SK-N-SH (cell line): ENCODE data around the gene SH3PXD2A. TPM values are rescaled to one million over a fixed set of nuclear protein-coding genes. Genes with fewer than 3 reads are reported as not detected.

Source experiments
- CTCF ChIA-PET: fragments of 300-600, 350-600 bp; formaldehyde crosslinking; extraction: SDS; loops from one replicate; lab custom pipeline; 2021; lab: Yijun Ruan, JAX
- POLR2A ChIA-PET: fragments of 350-600 bp; sonication (Branson Sonifier 250); formaldehyde crosslinking; extraction: SDS; loops from one replicate; lab custom pipeline; 2020; ENCODE audit warnings: antibody characterized with exemption, inconsistent platforms; lab: Yijun Ruan, JAX
- DNase-seq: peaks from one replicate; pipeline ENCODE4 v3.0.0; 2012
- H2AFZ ChIP-seq: fragments of 200-600 bp; sonication (generic); 2 replicates; pipeline ENCODE4 v1.8.1; 2016; ENCODE audit warnings: antibody characterized with exemption, mild to moderate bottlenecking, low read depth
- H3F3A ChIP-seq: fragments of 200-600 bp; sonication (generic); replicated peaks from 2 replicates; pipeline ENCODE3; 2016; ENCODE audit warnings: antibody characterized with exemption, mild to moderate bottlenecking; ENCODE audit not compliant: insufficient read depth
- H3K27ac ChIP-seq, 2 experiments: fragments of 200-500 bp in 1 of 2; fragments of 200-600 bp in 1 of 2; sonication (Bioruptor generic) in 1 of 2; sonication (generic), shearing (Covaris generic) in 1 of 2; 2 replicates each; pipeline versions ENCODE4 v1.5.1 to v1.6.1; 2014 to 2016; ENCODE audit warnings: low read depth in 2 of 2, inconsistent platforms in 1 of 2, low read length in 1 of 2, mild to moderate bottlenecking in 1 of 2, mixed read lengths in 1 of 2
- H3K27me3 ChIP-seq: fragments of 200-600 bp; sonication (generic), shearing (Covaris generic); 2 replicates; pipeline ENCODE4 v1.6.1; 2016; ENCODE audit warnings: mixed run types; ENCODE audit not compliant: insufficient read depth
- H3K36me3 ChIP-seq, 2 experiments: fragments of 200-500 bp in 1 of 2; fragments of 200-600 bp in 1 of 2; sonication (Bioruptor generic) in 1 of 2; sonication (generic) in 1 of 2; replicated peaks in 1 of 2; 2 replicates each; pipeline versions ENCODE3 to v1.5.1; 2014 to 2016; ENCODE audit warnings: low read length in 1 of 2, mild to moderate bottlenecking in 1 of 2; ENCODE audit not compliant: insufficient read depth in 2 of 2, control insufficient read depth in 1 of 2
- H3K4me1 ChIP-seq, 2 experiments: fragments of 200-500 bp in 1 of 2; fragments of 200-600 bp in 1 of 2; sonication (Bioruptor generic) in 1 of 2; sonication (generic), shearing (Covaris generic) in 1 of 2; 2 replicates each; pipeline versions ENCODE4 v1.5.1 to v1.6.1; 2014 to 2016; ENCODE audit warnings: low read depth in 1 of 2, low read length in 1 of 2, mixed run types in 1 of 2; ENCODE audit not compliant: insufficient read depth in 2 of 2, control insufficient read depth in 1 of 2
- H3K4me2 ChIP-seq: fragments of 200-600 bp; sonication (generic), shearing (Covaris generic); 2 replicates; pipeline ENCODE4 v1.6.1; 2017; ENCODE audit warnings: mixed run types
- H3K4me3 ChIP-seq, 2 experiments: fragments of 200-500 bp in 1 of 2; fragments of 200-600 bp in 1 of 2; sonication (Bioruptor generic) in 1 of 2; sonication (generic), shearing (Covaris generic) in 1 of 2; 2 replicates each; pipeline versions ENCODE4 v1.5.1 to v1.8.1; 2014 to 2016; ENCODE audit warnings: low read depth in 2 of 2, inconsistent platforms in 1 of 2, low read length in 1 of 2, mild to moderate bottlenecking in 1 of 2, mixed read lengths in 1 of 2, moderate library complexity in 1 of 2
- H3K79me2 ChIP-seq: fragments of 200-600 bp; sonication (generic); 2 replicates; pipeline ENCODE4 v1.8.1; 2017; ENCODE audit warnings: mild to moderate bottlenecking; ENCODE audit not compliant: insufficient read depth
- H3K9ac ChIP-seq: fragments of 200-600 bp; sonication (generic); 2 replicates; pipeline ENCODE4 v1.6.1; 2017; ENCODE audit warnings: mixed run types
- H3K9me2 ChIP-seq: fragments of 200-600 bp; sonication (generic); 2 replicates; pipeline ENCODE4 v1.6.1; 2017; ENCODE audit warnings: mixed run types
- H3K9me3 ChIP-seq: fragments of 200-600 bp; sonication (generic); 2 replicates; pipeline ENCODE4 v1.6.1; 2017; ENCODE audit warnings: mixed run types, mild to moderate bottlenecking, moderate library complexity
- H4K20me1 ChIP-seq: fragments of 200-600 bp; sonication (generic); 2 replicates; pipeline ENCODE4 v1.6.1; 2017; ENCODE audit warnings: mild to moderate bottlenecking, mixed run types; ENCODE audit not compliant: insufficient read depth
- CHD2 ChIP-seq: fragments of 150-350 bp; IDR thresholded peaks from 2 replicates; pipeline ENCODE4 v1.6.1; 2018; ENCODE audit warnings: low read length; ENCODE audit not compliant: partially characterized antibody
- ELF1 ChIP-seq: IDR thresholded peaks from 2 replicates; pipeline ENCODE4 v1.4.0; 2012
- EZH2phosphoT487 ChIP-seq: fragments of 200-600 bp; sonication (generic); IDR thresholded peaks from 2 replicates; pipeline ENCODE4 v1.6.1; 2017; ENCODE audit warnings: low read depth, mixed run types, mild to moderate bottlenecking, antibody characterized with exemption, moderate library complexity, borderline replicate concordance
- JUND ChIP-seq: IDR thresholded peaks from 2 replicates; pipeline ENCODE4 v1.4.0; 2012
- MXI1 ChIP-seq: IDR thresholded peaks from 2 replicates; pipeline ENCODE4 v1.6.1; 2012; ENCODE audit warnings: mild to moderate bottlenecking, low read depth, low read length, improper control_type of control experiment
- NFIC ChIP-seq: IDR thresholded peaks from 2 replicates; pipeline ENCODE4 v1.4.0; 2012; ENCODE audit warnings: borderline replicate concordance
- NRF1 ChIP-seq: IDR thresholded peaks from 2 replicates; pipeline ENCODE4 v1.6.1; 2012; ENCODE audit warnings: low read depth, mild to moderate bottlenecking, low read length
- POLR2AphosphoS5 ChIP-seq: IDR thresholded peaks from 2 replicates; pipeline ENCODE4 v1.6.1; 2012; ENCODE audit warnings: low read depth, low read length
- RAD21 ChIP-seq: IDR thresholded peaks from 2 replicates; pipeline ENCODE4 v1.6.1; 2012; ENCODE audit warnings: mild to moderate bottlenecking, low read length
- RFX5 ChIP-seq: IDR thresholded peaks from 2 replicates; pipeline ENCODE4 v1.6.1; 2012; ENCODE audit warnings: mild to moderate bottlenecking, improper control_type of control experiment, low read length
- RXRA ChIP-seq: IDR thresholded peaks from 2 replicates; pipeline ENCODE4 v1.4.0; 2012; ENCODE audit warnings: low read depth, mild to moderate bottlenecking, borderline replicate concordance
- TCF12 ChIP-seq: IDR thresholded peaks from 2 replicates; pipeline ENCODE4 v1.4.0; 2012
- WGBS: methylation state at CpG from one replicate; pipeline ENCODE4 v1.1.6; 2017; ENCODE audit warnings: low lambda C conversion rate; 5-methylcytosine and 5-hydroxymethylcytosine counted together
- polyA plus RNA-seq, 3 experiments: library from polyadenylated mRNA; depleted of rRNA; stranded (reverse); fragments of >200 nt; gene quantifications; 2 replicates each; pipeline ENCODE4 v1.2.3, GENCODE V29; 2012
- TF ChIP-seq, protein P1 (sequence below): fragments of 150-350 bp; IDR thresholded peaks from 2 replicates; pipeline ENCODE4 v1.6.1; 2016; ENCODE audit warnings: mild to moderate bottlenecking, low read depth, low read length
- TF ChIP-seq, protein P2 (sequence below): fragments of 200-600 bp; sonication (generic); IDR thresholded peaks from 2 replicates; pipeline ENCODE4 v1.6.1; 2017; ENCODE audit warnings: antibody characterized with exemption, mild to moderate bottlenecking, moderate library complexity
- TF ChIP-seq, protein P3 (sequence below): IDR thresholded peaks from 2 replicates; pipeline ENCODE4; 2012
- TF ChIP-seq, protein P4 (sequence below): IDR thresholded peaks from 2 replicates; pipeline ENCODE4 v1.4.0; 2012; ENCODE audit warnings: low read depth

Gene SH3PXD2A
- polyA plus RNA-seq, 1 of the 3 experiments (the other 2 are of a cell fraction), result 2.5 TPM

DNA sequence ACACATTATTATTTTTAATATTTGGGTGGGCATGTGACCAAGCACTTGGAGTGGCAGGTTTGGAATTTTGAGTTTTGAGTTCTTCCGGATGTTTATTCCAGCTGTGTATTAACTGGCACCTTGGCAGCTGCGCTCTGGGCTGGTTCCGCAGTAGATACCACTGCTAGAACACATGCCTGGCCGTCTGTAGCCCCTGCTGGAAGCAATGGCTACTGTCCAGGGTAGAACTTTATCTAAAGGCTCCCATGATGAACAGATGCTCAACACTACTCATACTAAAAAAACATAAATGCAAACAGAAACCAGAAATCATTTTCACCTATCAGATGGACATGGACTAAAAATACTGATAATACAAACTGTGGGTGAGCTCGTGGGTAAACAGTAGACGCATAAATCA lies 19.4 kb upstream of the SH3PXD2A start (continued):
- TF ChIP-seq, protein P1, sequence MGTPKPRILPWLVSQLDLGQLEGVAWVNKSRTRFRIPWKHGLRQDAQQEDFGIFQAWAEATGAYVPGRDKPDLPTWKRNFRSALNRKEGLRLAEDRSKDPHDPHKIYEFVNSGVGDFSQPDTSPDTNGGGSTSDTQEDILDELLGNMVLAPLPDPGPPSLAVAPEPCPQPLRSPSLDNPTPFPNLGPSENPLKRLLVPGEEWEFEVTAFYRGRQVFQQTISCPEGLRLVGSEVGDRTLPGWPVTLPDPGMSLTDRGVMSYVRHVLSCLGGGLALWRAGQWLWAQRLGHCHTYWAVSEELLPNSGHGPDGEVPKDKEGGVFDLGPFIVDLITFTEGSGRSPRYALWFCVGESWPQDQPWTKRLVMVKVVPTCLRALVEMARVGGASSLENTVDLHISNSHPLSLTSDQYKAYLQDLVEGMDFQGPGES, result no peak

DNA sequence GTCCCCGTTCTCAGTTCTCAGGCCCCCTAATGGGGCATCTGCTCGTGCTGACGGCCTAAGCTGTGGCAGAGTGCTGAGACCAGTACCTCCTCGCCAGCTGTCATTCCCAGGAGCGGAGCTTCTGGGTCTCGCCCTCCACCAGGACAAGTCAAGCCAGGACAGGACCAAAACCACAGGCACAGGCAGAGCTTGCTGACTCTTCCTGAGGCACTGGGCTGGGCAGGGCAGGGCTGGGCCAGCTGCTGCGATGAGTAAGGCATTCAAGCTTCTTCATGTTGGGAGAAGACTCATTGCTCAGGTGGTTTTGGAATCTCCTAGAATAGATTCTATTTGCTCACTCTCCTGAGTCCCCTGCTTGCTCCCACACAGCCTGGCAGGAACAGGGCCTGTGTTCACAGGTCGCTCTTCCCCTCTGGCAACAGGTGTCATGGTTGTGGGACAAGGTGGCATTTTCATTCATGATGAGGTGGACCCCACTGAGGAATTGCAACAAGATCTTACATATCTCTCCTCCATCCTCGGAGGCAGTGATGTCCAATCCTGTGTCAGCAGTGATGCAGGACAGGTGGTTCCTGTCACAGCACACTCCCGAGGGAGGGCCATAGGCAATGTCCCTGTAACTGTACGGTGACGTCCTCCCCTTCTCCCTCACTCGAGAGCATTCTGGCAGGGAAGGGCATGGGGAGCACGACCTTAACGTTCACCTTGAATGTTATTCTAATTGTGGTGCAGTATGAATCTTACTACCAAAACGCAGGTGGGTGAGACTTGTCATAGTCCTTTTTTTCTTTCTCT lies 17.0 kb upstream of the SH3PXD2A start:
- no peaks in the 10 kb centered on the region for H3K36me3 ChIP-seq
- CTCF ChIA-PET, result interaction anchor here (1.0 to 1.6 kb wide), 3 partner anchors 12 to 159 kb away, joined by 4 to 6 read pairs (median 5); no protein-coding TSS in a partner anchor
- no peak overlapping the region for H3K27ac ChIP-seq
- no peaks in the 10 kb centered on the region for H3K9me2 ChIP-seq
- no peak overlapping the region for H2AFZ ChIP-seq
- no peak overlapping the region for H3K4me3 ChIP-seq
- H3K4me2 ChIP-seq, result no peak overlapping the region
- H3K9ac ChIP-seq, result no peak overlapping the region
- H3K79me2 ChIP-seq, result no peaks in the 10 kb centered on the region
- no peaks in the 10 kb centered on the region for H3K9me3 ChIP-seq
- POLR2A ChIA-PET, result no interaction called here
- DNase-seq, result no peak
- no peaks in the 10 kb centered on the region for H4K20me1 ChIP-seq
- peaks cover 0 to 19% of the 10 kb centered on the region in 2 experiments; a peak in 2 of 4 replicates for H3K4me1 ChIP-seq
- no peaks in the 10 kb centered on the region for H3F3A ChIP-seq
- no peak for TF ChIP-seq TCF12
- no peak for TF ChIP-seq RFX5
- no peak for TF ChIP-seq JUND
- TF ChIP-seq CHD2, result no peak
- no peak for TF ChIP-seq NFIC
- no peak for TF ChIP-seq RXRA
- TF ChIP-seq, protein P2, sequence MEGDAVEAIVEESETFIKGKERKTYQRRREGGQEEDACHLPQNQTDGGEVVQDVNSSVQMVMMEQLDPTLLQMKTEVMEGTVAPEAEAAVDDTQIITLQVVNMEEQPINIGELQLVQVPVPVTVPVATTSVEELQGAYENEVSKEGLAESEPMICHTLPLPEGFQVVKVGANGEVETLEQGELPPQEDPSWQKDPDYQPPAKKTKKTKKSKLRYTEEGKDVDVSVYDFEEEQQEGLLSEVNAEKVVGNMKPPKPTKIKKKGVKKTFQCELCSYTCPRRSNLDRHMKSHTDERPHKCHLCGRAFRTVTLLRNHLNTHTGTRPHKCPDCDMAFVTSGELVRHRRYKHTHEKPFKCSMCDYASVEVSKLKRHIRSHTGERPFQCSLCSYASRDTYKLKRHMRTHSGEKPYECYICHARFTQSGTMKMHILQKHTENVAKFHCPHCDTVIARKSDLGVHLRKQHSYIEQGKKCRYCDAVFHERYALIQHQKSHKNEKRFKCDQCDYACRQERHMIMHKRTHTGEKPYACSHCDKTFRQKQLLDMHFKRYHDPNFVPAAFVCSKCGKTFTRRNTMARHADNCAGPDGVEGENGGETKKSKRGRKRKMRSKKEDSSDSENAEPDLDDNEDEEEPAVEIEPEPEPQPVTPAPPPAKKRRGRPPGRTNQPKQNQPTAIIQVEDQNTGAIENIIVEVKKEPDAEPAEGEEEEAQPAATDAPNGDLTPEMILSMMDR, result no peak
- TF ChIP-seq EZH2phosphoT487, result no peak
- no peaks in the 10 kb centered on the region for H3K27me3 ChIP-seq
- 93% methylated on average over 14 of the region's 16 CpGs for WGBS

DNA sequence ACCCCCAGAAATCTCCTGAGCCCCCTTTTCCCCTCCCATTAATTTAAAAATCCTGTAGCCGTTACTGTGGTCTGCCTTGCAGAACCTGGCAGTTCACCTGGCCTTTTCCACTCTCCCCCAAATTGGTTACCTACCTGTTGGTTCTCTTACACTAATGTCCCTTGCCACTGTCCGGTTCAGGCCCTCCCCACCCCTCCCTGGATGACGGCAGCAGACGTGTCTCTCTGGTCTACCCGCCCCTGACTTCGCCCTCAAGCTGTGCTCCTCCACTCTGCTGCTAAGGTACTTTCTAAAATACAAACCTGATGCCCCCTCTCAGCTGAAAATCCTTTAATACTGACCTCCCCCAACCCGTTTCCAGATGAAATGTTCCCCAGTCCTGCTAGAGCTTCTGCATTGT lies 15.6 kb upstream of the SH3PXD2A start:
- H3K4me3 ChIP-seq, result no peak overlapping the region
- H3K9me3 ChIP-seq, result no peaks in the 10 kb centered on the region
- no peak overlapping the region for H3K4me2 ChIP-seq
- peaks cover 0 to 15% of the 10 kb centered on the region in 2 experiments; a peak in 2 of 4 replicates for H3K4me1 ChIP-seq
- DNase-seq, result no peak
- H3K27ac ChIP-seq, result no peak overlapping the region
- H3K36me3 ChIP-seq, result no peaks in the 10 kb centered on the region
- no peak overlapping the region for H3K9ac ChIP-seq
- H3K9me2 ChIP-seq, result no peaks in the 10 kb centered on the region
- no peak overlapping the region for H2AFZ ChIP-seq
- no peaks in the 10 kb centered on the region for H3F3A ChIP-seq
- POLR2A ChIA-PET, result no interaction called here
- H3K27me3 ChIP-seq, result no peaks in the 10 kb centered on the region
- H3K79me2 ChIP-seq, result no peaks in the 10 kb centered on the region
- 89% methylated on average over 7 of the region's 7 CpGs for WGBS
- CTCF ChIA-PET, result interaction anchor here (1.3 to 1.6 kb wide), 2 partner anchors 17 to 158 kb away, joined by 4 to 5 read pairs; no protein-coding TSS in a partner anchor
- H4K20me1 ChIP-seq, result no peaks in the 10 kb centered on the region
- no peak for TF ChIP-seq EZH2phosphoT487
- TF ChIP-seq POLR2AphosphoS5, result no peak
- TF ChIP-seq, protein P3, sequence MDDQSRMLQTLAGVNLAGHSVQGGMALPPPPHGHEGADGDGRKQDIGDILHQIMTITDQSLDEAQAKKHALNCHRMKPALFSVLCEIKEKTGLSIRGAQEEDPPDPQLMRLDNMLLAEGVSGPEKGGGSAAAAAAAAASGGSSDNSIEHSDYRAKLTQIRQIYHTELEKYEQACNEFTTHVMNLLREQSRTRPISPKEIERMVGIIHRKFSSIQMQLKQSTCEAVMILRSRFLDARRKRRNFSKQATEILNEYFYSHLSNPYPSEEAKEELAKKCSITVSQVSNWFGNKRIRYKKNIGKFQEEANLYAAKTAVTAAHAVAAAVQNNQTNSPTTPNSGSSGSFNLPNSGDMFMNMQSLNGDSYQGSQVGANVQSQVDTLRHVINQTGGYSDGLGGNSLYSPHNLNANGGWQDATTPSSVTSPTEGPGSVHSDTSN, result no peak
- TF ChIP-seq, protein P1, result no peak
- TF ChIP-seq RFX5, result no peak
- no peak for TF ChIP-seq NRF1
- TF ChIP-seq, protein P2, result no peak
- no peak for TF ChIP-seq ELF1
- TF ChIP-seq, protein P4, sequence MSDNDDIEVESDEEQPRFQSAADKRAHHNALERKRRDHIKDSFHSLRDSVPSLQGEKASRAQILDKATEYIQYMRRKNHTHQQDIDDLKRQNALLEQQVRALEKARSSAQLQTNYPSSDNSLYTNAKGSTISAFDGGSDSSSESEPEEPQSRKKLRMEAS, result no peak
- TF ChIP-seq RAD21, result no peak
- TF ChIP-seq MXI1, result no peak
